GM21737 (cell line): ENCODE measurements around the gene ERCC2.

ENCODE experiments used
- ATAC-seq: cut with Tn5 transposase; IDR thresholded peaks from one replicate; pipeline ENCODE4 v1.9.1; 2021; ENCODE audit warnings: mild to moderate bottlenecking, moderate library complexity; ENCODE audit not compliant: unreplicated experiment

Gene ERCC2

GRCh38 chr19:45306040-45306439 lies 64.3 kb downstream of the ERCC2 start:
- ATAC-seq, result no peak

GRCh38 chr19:45305421-45305820 lies 65.0 kb downstream of the ERCC2 start:
- no peak for ATAC-seq

- no peak for ATAC-seq
Measured at GRCh38 chr19:45305007-45305406, 65.4 kb downstream of the ERCC2 start.

- no peak for ATAC-seq
Measured at GRCh38 chr19:45304141-45304926, 66.0 kb downstream of the ERCC2 start.

- no peak for ATAC-seq
Measured at GRCh38 chr19:45303269-45304060, 66.9 kb downstream of the ERCC2 start.

GRCh38 chr19:45302416-45302815 lies 68.0 kb downstream of the ERCC2 start:
- no peak for ATAC-seq
